ENCODE measurements around the gene FLRT1.

The FLRT1 gene

DNA sequence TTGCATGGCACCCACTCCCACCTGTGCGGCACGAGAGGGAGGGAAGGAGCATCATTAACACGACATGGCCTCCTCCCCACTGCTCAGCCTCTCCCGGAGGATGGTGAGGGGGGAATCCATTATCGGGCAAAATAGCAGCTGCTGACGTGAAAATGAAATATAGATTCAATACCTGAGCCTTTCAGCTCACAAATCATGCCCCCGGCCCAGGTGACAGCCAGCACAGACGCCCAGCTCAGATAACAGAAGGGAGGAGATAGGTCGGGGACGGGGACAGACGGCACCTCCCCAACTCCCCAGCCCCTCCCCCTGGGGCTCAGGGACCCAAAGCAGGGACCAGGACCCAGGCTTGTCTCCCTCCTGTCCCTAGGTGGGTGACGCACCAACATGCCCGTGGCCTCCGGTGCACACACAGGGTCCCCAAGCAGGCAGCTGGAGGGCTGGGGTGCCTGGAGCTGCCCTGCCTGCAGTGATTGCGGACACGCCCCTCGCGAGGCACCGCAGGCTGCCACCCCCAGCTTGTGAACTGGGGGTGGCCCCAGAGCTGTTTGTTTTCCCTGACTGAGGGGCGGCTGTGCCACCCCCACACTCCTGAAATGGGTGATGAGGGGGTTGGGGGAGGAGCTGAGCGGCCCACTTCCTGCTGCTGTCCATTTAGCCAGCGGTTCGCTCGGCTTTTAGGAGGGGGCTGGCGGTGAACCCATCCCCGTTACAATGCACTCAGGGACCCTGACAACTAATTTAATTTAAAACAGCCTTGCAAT lies 31.7 kb downstream of the FLRT1 start:
- no peak overlapping the region for H3K27ac ChIP-seq
- no peaks in the 10 kb centered on the region for H3K36me3 ChIP-seq
- H3K4me1 ChIP-seq (ENCODE audit: control insufficient read depth in 1 of 2, insufficient read depth in 1 of 2, low read depth in 1 of 2, low read length in 1 of 2), result no peaks in the 10 kb centered on the region
- TF ChIP-seq, protein P1, sequence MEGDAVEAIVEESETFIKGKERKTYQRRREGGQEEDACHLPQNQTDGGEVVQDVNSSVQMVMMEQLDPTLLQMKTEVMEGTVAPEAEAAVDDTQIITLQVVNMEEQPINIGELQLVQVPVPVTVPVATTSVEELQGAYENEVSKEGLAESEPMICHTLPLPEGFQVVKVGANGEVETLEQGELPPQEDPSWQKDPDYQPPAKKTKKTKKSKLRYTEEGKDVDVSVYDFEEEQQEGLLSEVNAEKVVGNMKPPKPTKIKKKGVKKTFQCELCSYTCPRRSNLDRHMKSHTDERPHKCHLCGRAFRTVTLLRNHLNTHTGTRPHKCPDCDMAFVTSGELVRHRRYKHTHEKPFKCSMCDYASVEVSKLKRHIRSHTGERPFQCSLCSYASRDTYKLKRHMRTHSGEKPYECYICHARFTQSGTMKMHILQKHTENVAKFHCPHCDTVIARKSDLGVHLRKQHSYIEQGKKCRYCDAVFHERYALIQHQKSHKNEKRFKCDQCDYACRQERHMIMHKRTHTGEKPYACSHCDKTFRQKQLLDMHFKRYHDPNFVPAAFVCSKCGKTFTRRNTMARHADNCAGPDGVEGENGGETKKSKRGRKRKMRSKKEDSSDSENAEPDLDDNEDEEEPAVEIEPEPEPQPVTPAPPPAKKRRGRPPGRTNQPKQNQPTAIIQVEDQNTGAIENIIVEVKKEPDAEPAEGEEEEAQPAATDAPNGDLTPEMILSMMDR (IDR thresholded peaks at IDR 0.05), result no peak
- H3K9me3 ChIP-seq, result no peaks in the 10 kb centered on the region
- H3K4me3 ChIP-seq (ENCODE audit: low read depth in 1 of 2, low read length in 1 of 2), result no peak overlapping the region
- peaks cover 18% of the 10 kb centered on the region for H3K27me3 ChIP-seq

DNA sequence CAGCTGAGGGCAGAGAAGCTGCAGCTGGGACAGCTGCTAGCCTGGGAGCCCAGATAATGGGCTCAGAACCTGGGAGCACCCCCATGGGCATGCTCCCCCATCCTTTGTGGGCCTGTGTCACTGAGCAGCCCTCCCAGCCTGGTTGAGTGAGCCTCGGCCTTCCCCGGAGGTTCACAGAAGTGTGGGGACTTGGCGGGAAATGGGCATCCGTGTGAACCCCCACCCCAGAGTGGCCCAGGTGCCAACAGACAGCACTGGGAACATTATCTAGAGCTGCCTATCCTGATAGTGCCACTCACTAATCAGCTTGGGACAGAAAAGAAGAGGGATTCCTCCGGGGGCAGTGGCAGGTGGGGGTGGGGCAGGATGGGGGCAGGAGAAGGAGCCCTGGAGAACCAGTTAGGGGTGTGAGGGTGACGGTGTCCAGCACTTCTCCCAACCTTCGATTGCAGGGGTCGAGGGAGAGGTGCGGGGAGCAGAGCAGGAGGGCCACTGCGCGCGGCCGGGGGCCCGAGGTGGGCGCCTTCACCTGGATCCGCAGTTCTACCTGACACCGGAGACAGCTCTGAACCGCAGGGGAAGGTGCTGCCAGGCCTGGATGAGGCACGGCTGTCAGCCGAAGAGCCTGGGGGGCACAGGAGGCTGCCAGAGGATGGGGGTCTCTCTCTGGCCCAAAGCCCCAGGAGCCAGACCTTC lies 33.1 kb downstream of the FLRT1 start:
- peaks cover 4% of the 10 kb centered on the region for H3K27me3 ChIP-seq
- H3K36me3 ChIP-seq, result no peaks in the 10 kb centered on the region
- H3K9me3 ChIP-seq, result no peaks in the 10 kb centered on the region
- no peak overlapping the region for H3K4me3 ChIP-seq (ENCODE audit: low read depth in 1 of 2, low read length in 1 of 2)
- no peak overlapping the region for H3K27ac ChIP-seq
- TF ChIP-seq, protein P1 (IDR thresholded peaks at IDR 0.05), result no peak
- peaks cover 2 to 4% of the 10 kb centered on the region in 2 experiments for H3K4me1 ChIP-seq (ENCODE audit: control insufficient read depth in 1 of 2, insufficient read depth in 1 of 2, low read depth in 1 of 2, low read length in 1 of 2)

DNA sequence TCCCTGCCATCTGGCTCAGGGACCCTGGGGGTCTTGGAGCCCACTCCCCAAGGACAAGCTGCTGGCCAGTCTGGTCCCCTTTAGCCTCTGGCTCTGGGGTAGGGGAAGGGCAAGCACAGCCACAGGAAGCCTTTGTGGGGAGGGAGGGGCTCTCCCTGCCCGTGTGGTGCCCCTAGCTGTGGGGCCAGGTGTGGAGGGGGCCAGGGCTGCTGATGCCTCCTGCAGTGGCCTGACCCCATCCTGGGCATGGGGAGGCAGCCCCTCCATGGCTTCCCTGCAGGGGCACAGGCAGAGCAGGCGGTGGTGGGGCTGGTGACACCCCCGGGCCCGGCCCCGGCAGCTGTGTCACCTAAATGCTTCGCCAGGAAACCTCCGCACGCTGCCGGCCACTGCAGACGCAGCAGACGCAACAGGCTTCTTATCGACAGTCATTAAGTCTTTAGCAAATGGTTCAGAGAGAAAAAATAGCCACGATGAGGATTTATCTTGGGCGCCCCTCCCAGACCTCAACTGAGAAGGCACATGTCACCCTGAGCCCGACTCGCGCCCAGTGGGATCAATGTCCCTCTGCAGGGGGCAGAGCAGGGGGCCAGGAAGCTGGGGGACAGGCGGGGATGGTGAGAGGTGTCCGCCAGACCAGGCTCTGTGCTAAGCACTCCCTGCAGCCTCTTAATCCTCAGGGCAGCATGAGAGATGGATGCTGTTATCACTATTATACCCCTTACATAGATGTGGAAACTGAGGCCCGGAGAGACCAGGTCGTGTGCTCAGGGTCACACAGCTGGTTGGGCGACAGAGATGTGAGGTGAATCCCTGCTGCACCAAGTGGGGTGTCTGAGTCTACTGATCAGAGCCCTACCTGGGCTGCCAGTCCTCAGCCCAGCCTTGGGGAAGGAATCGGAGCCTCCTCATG lies 33.9 kb downstream of the FLRT1 start:
- peaks cover 4% of the 10 kb centered on the region for H3K27me3 ChIP-seq
- H3K4me1 ChIP-seq (ENCODE audit: control insufficient read depth in 1 of 2, insufficient read depth in 1 of 2, low read depth in 1 of 2, low read length in 1 of 2), result peaks cover 7 to 12% of the 10 kb centered on the region in 2 experiments
- H3K27ac ChIP-seq, result no peak overlapping the region
- H3K36me3 ChIP-seq, result no peaks in the 10 kb centered on the region
- no peaks in the 10 kb centered on the region for H3K9me3 ChIP-seq
- TF ChIP-seq, protein P1 (IDR thresholded peaks at IDR 0.05), result no peak
- no peak overlapping the region for H3K4me3 ChIP-seq (ENCODE audit: low read depth in 1 of 2, low read length in 1 of 2)

DNA sequence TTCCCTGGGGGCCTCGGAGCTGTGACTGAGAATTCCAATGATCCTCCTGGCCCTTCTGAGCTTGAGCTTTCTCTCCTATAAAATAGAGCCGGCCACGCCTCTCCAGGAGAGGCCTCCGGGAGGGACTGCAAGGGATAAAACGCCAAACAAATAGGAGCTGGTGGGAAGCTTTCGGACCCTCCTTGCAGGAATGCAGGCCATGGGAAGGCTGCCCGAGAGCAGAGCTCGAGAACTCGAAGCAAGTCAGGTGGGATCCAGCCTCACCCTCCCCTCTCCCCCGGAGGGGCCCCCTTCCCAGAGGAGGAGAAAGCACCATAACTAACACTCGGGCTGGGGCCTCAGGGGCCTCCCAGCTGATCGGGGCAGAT lies 34.6 kb downstream of the FLRT1 start:
- TF ChIP-seq, protein P1 (IDR thresholded peaks at IDR 0.05), result no peak
- Histone ChIP-seq H3K4me3 (ENCODE audit: low read depth in 1 of 2, low read length in 1 of 2) (no peak overlapping the region), H3K9me3 (no peaks in the 10 kb centered on the region), H3K4me1 (ENCODE audit: control insufficient read depth in 1 of 2, insufficient read depth in 1 of 2, low read depth in 1 of 2, low read length in 1 of 2) (peaks cover 7 to 12% of the 10 kb centered on the region in 2 experiments), H3K27ac (no peak overlapping the region), H3K27me3 (peaks cover 4% of the 10 kb centered on the region), H3K36me3 (no peaks in the 10 kb centered on the region)

DNA sequence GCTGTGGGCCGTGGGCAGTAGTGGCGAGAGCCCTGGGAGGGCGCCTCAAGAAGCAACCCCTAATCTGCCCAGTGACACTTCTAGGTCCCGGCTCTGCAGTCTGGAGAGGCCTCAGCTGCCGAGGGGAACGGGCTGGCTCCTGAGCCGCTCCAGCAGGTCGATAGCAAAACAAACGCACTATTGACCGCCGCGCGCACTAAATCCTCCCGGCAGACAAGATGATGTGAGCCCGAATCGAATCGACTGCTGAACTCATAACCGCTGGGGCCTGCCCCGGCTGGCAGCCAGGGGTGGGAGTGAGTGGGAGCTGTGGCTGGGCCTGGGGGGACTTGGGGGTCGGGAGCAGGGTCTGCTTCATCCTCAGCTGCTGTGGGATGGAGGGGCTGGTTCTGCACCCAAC lies 36.1 kb downstream of the FLRT1 start:
- H3K27ac ChIP-seq, result no peak overlapping the region
- H3K4me1 ChIP-seq (ENCODE audit: control insufficient read depth in 1 of 2, insufficient read depth in 1 of 2, low read depth in 1 of 2, low read length in 1 of 2), result peaks cover 7 to 12% of the 10 kb centered on the region in 2 experiments
- H3K9me3 ChIP-seq, result no peaks in the 10 kb centered on the region
- TF ChIP-seq, protein P1 (IDR thresholded peaks at IDR 0.05), result no peak
- H3K4me3 ChIP-seq (ENCODE audit: low read depth in 1 of 2, low read length in 1 of 2), result no peak overlapping the region
- H3K27me3 ChIP-seq, result peaks cover 4% of the 10 kb centered on the region
- no peaks in the 10 kb centered on the region for H3K36me3 ChIP-seq

Measured in neutrophil (primary cell).